Dedifferentiated amniotic fluid mesenchymal stem cell (primary cell): ENCODE measurements around the gene MARCKSL1.
A peak's percentile ranks its signal among the peaks of the same experiment; 100 is the strongest.
"Not testable (repeated sequence)": the region's sequence is repeated elsewhere in the genome, so short reads cannot be mapped to it uniquely, and the experiment has no call there.

Experiments
- DNase-seq: peaks from one replicate; pipeline ENCODE4 v3.0.0-alpha.2; 2016; ENCODE audit errors: extremely low spot score

MARCKSL1 gene

GRCh38 chr1:32333251-32333963 lies 2.6 kb downstream of the MARCKSL1 start:
- no peak for DNase-seq

DNA sequence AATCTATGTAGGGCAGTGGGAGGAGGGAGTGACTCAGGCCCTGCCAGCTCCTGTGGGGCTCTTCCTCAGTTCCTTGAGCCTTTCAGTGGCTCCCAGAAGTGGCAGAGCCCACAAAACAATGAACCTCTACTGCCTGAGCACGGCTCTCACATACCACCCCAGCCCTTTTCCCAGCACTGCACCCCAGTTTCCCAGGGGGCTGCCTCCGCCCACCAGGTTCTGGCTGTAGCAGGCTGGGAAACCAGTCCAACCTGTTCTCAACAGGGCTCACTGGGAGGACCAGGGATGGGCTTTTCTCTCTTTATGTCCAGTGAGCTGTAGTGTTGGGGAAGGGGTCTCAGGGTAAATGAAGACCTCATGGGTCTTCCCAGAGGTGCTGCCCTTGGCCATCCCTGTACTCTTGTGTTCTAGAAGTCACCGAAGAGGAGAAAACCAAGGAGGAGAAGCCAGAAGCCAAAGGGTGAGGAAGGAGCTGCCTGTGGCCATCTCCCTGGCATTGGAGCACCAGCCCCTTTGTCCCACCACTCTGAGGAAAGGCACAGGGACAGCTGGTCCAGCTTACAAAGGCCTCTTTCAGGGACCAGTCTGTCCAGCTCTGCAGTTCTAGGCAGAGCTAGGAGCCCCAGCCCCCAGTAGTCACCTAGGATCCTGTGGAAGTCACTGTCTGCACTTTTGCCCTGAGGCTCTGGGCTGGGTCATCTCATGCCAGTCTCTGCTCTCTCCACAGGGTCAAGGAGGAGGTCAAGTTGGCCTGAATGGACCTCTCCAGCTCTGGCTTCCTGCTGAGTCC lies 3.5 kb downstream of the MARCKSL1 start:
- DNase-seq: no peak

DNA sequence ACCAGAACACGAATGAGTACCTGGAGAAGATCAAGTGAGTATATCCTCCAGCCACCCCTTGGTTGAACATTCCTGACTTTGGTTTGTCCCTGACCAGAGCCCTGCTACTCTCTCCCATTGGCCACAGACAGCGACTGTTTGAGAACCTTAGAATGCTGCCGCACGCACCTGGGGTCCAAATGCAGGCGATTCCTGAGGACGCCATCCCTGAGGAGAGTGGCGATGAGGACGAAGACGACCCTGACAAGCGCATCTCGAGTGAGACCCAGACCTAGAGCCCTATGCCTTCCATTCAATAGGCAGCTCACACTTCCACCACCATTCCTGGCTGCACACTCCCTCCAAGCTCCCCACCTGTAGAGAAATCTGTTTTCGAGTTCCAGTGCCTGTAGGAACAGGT lies 4.5 kb downstream of the MARCKSL1 start:
- no peak for DNase-seq

DNA sequence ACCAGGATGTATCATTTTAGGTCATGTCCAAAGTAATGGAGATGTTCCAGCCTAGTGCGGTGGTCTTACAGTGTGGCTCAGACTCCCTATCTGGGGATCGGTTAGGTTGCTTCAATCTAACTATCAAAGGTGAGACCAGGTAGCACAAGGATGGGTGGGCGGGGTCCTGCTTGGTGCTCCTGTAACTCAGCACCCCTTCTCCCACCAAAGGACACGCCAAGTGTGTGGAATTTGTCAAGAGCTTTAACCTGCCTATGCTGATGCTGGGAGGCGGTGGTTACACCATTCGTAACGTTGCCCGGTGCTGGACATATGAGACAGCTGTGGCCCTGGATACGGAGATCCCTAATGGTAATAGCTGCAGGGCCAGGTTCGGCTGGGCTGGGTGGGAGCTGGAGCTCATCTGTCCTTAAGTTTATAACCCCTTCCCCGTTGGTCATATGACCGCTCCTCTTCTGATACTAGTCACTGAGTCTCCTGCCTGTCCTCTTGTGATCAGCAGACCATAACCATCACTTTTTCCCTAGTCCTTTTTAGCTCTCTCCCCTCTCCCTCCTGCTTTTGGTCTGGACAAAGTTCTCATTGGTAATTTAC lies 5.4 kb downstream of the MARCKSL1 start:
- DNase-seq: no peak

- DNase-seq: no peak
Observed at GRCh38 chr1:32329931-32330466, 6.0 kb downstream of the MARCKSL1 start.

DNA sequence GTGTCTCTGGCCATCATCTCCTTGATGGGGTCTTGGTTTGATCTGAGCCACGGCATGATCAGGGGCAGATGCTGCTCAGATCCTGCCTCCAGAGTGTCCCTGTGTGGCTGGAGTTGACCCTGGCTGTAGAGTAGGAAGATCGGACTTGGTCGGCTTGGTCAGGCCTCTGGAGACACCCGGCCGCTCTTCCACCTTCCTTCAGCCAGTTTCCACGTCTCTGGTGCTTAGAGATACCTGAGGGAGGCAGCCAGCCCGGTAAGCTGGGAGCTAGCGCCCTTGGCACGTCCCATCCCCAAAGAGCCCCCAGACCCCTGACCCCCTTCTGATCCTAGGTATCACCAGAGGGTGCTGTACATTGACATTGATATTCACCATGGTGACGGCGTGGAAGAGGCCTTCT lies 8.8 kb downstream of the MARCKSL1 start:
- no peak for DNase-seq

DNA sequence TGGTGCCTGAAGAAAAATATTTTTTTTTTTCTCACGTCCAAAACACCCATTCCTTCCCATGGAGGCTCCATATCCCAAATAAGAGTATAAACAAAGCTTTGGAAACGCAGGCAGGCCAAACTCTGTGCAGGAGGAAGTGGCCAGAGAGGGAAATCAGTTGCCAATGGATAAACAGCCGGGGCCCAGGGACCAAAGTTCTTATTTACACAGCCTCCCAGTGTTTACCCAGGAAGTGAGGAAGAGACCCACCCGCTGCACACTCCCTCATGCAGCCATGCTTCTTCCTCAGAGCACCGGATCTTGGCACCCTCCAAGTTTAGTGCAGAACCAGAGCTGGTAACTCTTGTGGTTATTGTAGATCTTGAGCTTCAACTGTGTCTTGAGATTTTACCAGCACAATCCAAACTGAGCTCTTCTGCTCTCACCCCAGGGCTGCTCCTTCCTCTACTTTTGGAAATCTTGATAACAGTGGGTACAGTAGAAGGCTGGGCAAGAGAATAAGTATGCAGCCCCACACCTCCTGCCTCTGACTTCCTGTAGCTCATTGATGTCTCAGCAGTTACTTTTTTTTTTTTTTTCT lies 14.2 kb downstream of the MARCKSL1 start:
- DNase-seq: no peak

- no peak for DNase-seq
Observed at GRCh38 chr1:32318127-32318869, 17.7 kb downstream of the MARCKSL1 start.

DNA sequence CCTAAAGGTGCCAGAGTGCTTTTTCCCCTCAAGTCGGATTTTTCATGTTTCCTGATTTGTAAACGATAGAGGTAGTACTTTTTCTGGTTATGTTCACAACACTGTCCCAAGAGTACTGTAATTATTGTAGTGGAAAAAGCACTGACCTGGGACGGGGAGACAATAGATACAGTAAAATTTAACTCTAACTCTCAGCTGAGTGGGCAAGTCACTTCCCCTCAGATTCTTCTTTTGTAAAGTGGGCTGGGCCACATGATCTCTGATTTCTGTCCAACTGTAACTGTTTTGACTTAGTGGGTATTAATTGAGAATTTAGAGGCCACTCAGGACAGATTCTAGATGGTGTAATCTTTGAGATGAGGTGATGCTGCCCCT lies 19.1 kb downstream of the MARCKSL1 start:
- DNase-seq: no peak

- DNase-seq: no peak
Observed at GRCh38 chr1:32311709-32312393, 24.2 kb downstream of the MARCKSL1 start.

GRCh38 chr1:32309960-32310359 lies 26.1 kb downstream of the MARCKSL1 start:
- DNase-seq: no peak

DNA sequence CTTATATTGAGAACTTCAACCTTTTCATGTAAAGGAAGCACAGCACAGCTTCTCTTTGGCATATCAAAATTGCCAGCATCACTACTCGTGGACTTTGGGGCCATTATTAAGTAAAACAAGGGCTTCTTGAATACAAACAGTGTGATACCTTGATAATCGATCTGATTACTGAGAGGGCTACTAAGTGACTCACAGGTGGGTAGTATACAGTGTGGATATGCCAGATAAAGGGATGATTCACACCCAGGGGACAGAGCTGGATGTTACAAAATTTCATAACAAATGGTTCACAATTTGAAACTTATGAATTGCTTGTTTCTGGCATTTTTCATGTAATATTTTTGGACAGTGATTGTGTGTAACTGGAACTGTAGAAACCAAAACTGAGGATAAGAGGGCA lies 28.7 kb downstream of the MARCKSL1 start:
- no peak for DNase-seq

GRCh38 chr1:32305310-32305709 lies 30.7 kb downstream of the MARCKSL1 start:
- DNase-seq: no peak

GRCh38 chr1:32303997-32304622 lies 31.9 kb downstream of the MARCKSL1 start:
- no peak for DNase-seq

DNA sequence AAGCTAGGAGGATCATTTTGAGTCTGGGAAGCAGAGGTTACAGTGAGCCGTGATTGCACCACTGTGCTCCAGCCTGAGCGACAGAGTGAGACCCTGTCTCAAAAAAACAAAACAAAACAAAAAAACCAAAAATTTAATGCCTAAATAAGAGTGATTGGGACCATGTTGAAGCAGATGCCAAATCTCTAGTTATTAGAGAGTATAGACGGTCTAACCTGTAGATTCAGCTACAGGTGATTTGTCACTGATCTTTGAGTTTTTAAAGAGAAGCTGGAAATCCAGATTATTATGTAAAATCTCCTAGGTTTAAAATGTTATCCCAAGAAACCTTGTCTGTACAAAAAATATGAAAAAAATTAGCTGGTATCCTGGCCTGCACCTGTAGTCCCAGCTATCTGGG lies 32.7 kb downstream of the MARCKSL1 start:
- DNase-seq: no peak

- no peak for DNase-seq
Observed at GRCh38 chr1:32299327-32299726, 36.7 kb downstream of the MARCKSL1 start.

DNA sequence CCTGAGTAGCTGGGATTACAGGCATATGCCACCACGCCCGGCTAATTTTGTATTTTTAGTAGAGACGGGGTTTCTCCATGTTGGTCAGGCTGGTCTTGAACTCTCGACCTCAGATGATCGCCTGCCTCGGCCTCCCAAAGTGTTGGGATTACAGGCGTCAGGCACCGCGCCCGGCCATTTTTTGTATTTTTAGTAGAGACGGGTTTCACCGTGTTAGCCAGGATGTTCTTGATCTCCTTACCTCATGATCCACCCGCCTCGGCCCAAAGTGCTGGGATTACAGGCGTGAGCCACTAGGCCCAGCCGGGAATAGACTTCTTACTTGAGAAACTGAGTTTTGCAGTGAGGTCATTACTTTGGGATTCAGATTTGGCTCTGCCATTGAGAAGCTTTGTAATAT lies 37.8 kb downstream of the MARCKSL1 start:
- DNase-seq: not testable (repeated sequence)

DNA sequence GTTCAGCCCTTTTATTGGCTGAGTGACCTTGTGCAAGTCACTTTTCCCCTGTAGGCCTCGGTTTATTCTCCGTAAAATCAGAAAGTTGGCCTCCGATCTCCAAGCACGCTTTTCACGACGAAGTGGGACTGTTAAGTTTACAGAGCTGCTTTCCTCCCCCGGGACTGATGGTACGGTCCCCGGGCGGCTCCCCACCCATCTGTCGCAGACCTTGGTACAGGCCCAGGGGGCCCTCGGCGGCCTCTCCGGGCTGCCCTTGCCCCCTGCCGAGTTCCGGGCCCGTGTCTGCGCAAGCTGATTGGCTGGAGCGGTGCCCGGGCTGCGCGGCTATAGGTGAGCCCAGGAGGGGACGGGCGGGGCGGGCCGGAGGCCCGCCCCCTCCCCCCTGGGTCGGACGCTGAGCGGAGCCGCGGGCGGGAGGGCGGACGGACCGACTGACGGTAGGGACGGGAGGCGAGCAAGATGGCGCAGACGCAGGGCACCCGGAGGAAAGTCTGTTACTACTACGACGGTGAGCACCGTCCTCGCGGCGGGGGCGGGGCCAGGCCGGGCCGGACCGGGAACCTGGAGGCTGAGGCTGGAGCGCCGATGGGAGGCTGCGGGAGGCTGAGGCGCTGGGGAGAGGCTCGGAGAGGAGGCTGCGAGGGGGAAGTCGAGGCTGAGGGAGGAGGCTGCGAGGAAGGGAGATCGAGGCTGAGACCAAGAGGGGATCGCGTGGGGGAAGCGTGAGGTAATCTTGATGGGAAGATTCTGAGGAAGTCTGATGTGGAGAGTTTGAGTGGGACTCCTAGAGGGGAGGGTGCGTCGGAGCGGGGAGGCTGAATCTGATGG lies 44.1 kb downstream of the MARCKSL1 start, which contains the start of gene HDAC1:
HDAC1 (plus strand) TSS at position 376 of the 831 bp plus-strand sequence; CDS start at position 463, 87 bp downstream.
- DNase-seq: peak; percentile 61

- DNase-seq: no peak
Observed at GRCh38 chr1:32291145-32291707, 44.8 kb downstream of the MARCKSL1 start.
